ENCODE measurements around the gene TCEA3. TPM values are rescaled to one million over a fixed set of nuclear protein-coding genes. Genes with fewer than 3 reads are reported as not detected.

TCEA3 gene
- total RNA-seq, 2 experiments from 2014 or later: 6.3 to 7.4 TPM

Other genes starting within 250 kb of the TCEA3 start
- not detected for gene HTR1D, start 207.2 kb downstream of the TCEA3 start, total RNA-seq
- gene HNRNPR, start 80.5 kb downstream of the TCEA3 start, total RNA-seq: 100 to 1,000 TPM; 207 to 212 TPM
- 1 to 10 TPM; 3.7 to 4.4 TPM for gene ZNF436, start 54.9 kb downstream of the TCEA3 start, total RNA-seq
- gene ASAP3, start 59.4 kb upstream of the TCEA3 start, total RNA-seq: 1 to 10 TPM; 1.2 to 2.2 TPM
- gene E2F2, start 106.5 kb upstream of the TCEA3 start, total RNA-seq: 10 to 100 TPM; 36.1 to 37.5 TPM
- 10 to 100 TPM; 59.1 to 59.5 TPM for gene ID3, start 134.8 kb upstream of the TCEA3 start, total RNA-seq